NCI-H526 (cell line): Measurements from ENCODE around the gene SIX2.

ENCODE experiments used
- DNase-seq, 2 experiments: peaks; one replicate each; lab custom pipeline; 2025; lab: John Stamatoyannopoulos, UW

The SIX2 gene

DNA sequence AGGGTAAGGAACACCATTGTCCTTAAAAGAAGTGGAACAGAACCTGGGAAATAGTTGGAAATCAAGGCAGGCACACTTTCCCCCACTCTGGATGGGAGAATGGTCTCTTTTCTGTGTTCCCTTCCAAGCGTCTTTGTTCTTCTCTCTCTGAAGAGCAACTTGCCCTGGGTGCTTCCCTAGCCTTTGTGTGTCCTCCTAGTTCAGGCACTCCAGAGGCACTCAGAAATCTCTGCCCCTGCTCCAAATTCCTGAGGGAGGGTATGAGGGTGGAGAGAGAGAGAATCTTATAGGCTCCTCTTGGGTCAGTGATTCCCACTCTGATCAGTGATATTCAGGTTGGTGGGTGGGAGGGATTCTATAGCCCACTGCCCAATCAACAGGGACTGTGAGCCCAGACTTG is 8.8 kb upstream of the SIX2 start:
- DNase-seq, result no peak

DNA sequence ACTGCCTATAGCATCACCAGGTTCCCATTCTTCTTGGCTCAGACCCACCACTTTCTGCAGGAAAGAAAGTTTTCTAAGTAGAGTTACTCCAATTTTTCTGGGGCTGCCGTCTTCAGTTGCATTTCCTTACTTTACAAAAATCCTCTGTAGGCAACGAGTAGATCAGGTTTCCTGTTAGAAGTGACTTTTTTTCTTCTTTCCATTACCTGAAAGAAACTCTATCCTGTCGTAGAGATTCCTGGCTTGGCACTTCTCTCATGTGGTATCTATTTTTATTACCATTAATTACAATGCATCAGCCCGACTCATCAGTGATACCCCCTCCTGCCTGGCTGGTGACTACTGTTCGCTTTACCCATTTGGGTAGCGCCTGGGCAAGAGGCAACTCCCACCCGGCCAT is 5.6 kb upstream of the SIX2 start:
- DNase-seq, result no peak

DNA sequence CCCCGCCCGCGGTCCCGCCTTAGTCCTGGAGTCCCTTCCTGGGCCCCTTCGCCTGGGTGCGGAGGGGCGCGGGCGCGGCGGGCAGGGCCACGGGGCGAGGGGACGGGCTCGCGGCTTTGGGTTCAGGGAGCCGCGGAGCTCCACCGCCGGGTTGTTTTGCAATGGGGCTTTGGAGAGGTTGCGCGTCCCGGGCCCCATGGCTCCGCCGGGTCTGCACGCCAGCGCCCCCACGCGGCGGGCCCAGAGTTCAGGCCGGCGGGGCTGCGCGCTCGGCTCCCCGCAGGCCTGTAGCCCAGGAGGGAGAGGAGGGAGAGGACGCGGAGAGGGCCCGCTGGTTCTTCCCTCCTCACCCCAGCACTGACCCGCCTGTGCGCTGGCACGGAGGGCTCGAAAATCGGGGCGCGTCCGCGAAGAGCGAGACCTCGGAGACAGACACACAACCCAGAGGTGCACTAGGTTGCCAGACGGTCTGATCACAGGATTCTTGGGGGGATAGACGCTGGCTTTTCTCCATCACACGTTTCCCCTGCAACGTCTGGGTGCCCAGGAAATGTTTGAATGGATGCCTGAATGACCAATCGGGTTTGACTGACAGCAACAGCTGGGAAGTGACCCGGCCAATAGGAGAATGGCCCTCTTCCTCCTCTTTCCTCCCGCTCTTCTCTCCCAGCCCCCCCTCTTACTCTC is 4.9 kb upstream of the SIX2 start:
- peak; percentile 13 to 82 for DNase-seq

DNA sequence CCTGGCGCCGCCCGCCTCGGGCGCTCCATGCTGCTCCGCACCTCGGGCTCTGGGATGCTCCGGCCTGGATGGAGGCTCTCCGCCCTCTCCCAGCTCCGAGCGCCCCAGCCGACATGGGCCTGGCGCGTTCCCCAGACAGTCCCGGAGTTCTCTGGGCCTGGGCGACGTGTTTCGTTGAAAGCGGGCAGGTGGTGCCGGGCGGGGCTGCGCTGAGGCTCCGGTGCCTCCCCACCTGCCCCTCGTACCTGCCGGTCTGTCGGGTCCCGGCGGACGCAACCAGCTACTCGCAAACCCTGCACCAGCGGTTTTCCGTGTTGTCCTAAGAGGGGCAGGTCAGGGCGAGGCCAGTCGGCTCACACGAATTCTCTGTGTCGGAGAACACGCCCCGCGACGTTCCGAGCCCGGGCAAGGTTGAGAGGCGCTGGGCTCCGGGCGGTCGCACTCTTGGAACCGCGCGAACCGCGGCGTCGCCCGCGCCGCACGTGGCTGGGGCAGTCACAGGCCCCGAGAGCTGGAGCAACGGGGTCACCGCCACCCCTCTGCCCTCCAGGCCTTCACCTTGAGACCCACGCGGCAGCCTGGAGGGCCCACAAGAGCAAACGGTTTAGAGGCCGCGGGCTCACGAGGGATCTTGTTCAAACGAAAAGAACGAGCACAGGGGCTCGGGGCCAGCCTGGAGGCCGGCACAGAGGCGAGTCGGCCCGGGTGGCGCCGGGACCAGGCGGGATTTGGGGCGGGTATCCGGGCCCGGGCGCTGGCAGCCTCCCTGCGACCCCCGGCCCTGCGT is 4.2 kb upstream of the SIX2 start:
- DNase-seq, result peak in 1 of 2 experiments; percentile 49

GRCh38 chr2:45012733-45013132 is 3.5 kb upstream of the SIX2 start:
- no peak for DNase-seq

- no peak for DNase-seq
These were observed 2.7 kb upstream of the SIX2 start for GRCh38 chr2:45011621-45012602.

DNA sequence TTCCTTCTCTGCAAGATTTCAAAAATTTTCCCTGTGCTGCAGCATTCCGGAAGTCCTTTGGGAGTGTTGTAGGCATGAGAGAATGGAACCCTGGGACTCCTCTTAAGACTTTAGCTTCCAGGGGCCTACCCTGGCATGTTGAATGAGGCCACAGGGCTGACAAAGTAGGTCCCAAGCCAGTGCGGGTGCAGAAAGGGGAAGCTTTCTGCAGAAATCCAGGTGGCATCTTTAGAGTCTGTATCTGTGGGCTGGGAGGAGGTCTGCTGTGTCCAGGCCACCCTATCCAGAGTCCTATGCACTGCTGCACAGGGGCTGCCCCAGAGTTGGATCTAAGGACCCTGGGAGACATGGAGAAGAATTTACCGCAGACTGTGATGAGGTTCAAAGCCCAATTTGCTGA is 1.9 kb upstream of the SIX2 start:
- DNase-seq, result no peak

DNA sequence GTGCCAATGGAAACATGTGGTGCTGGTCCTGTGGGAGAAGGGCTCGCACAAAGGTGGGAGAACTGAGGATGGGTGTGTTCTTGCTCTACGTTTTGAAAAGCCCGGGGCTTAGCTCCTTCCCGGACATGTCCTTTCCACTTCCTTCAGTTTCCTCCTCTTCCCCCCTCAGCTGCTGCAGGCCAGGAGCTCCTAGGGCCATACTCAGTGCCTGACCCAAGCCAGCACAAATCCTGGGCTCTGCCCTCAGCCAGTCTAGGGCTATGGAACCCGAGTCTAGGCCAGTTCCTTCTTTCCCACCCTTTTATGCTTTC is 1.4 kb upstream of the SIX2 start:
- DNase-seq, result no peak

GRCh38 chr2:45009928-45010701 is 863 bp upstream of the SIX2 start:
- peak in 1 of 2 experiments; percentile 62 for DNase-seq

DNA sequence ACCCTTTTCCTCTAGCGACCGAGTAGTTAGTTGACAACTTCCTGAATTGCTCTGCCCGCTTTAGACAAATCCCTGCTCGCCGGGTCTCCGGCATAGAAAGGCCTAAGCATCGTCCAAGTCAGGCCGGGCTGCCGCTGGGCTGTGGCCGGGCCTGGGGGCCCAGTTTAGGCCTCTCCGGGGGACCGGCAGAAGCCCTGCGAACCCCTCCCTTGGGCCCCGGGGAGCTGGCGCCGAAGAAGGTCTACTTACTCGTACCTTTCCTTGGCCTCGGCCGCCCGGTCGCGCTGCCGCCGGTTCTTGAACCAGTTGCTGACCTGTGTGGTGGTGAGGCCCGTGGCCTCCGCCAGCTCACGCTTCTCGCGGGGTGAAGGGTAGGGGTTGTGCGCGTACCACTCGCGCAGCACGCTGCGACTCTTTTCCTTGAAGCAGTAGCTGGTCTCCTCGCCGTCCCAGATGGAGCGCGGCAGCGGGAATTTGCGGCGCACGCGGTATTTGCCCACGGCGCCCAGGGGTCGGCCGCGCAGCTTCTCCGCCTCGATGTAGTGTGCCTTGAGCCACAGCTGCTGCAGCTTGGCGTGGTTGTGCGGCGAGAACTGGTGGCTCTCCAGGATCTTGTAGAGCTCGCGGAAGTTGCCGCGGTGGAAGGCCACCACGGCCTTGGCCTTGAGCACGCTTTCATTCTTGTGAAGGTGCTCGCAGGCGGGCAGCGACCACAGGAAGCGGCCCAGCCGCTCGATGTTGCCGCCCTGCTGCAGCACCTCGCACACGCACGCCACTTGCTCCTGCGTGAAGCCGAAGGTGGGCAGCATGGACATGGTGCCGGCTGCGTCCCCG is 739 bp downstream of the SIX2 start:
- DNase-seq, result peak in 1 of 2 experiments; percentile 76

GRCh38 chr2:45007961-45008295 is 1.3 kb downstream of the SIX2 start:
- DNase-seq, result no peak

DNA sequence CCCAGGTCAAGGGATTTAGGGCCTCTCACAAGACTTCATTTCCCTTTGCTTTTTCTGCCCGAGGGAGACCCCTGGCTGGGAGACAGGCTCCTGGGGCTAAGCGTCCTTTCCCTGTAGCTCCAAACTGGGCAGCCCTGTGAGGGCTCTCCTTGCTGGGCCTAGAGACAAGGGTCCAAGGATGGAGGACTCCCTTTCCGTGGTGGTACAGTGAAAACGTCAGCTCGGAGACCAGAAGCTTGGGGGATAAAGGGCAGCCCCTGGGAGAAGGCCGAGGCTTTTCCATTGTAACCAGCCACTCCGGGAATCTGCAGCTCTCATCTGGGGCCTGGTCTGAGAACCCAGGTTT is 2.3 kb downstream of the SIX2 start:
- no peak for DNase-seq

GRCh38 chr2:45006041-45006941 is 3.0 kb downstream of the SIX2 start:
- no peak for DNase-seq

- DNase-seq, result no peak
These were observed 3.8 kb downstream of the SIX2 start for GRCh38 chr2:45005261-45006002.

DNA sequence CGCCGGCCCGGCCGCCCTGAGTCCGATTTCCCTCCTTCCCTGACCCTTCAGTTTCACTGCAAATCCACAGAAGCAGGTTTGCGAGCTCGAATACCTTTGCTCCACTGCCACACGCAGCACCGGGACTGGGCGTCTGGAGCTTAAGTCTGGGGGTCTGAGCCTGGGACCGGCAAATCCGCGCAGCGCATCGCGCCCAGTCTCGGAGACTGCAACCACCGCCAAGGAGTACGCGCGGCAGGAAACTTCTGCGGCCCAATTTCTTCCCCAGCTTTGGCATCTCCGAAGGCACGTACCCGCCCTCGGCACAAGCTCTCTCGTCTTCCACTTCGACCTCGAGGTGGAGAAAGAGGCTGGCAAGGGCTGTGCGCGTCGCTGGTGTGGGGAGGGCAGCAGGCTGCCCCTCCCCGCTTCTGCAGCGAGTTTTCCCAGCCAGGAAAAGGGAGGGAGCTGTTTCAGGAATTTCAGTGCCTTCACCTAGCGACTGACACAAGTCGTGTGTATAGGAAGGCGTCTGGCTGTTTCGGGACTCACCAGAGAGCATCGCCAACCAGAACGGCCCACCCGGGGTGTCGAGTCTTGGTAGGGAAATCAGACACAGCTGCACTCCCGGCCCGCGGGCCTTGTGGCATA is 4.6 kb downstream of the SIX2 start:
- DNase-seq, result no peak

DNA sequence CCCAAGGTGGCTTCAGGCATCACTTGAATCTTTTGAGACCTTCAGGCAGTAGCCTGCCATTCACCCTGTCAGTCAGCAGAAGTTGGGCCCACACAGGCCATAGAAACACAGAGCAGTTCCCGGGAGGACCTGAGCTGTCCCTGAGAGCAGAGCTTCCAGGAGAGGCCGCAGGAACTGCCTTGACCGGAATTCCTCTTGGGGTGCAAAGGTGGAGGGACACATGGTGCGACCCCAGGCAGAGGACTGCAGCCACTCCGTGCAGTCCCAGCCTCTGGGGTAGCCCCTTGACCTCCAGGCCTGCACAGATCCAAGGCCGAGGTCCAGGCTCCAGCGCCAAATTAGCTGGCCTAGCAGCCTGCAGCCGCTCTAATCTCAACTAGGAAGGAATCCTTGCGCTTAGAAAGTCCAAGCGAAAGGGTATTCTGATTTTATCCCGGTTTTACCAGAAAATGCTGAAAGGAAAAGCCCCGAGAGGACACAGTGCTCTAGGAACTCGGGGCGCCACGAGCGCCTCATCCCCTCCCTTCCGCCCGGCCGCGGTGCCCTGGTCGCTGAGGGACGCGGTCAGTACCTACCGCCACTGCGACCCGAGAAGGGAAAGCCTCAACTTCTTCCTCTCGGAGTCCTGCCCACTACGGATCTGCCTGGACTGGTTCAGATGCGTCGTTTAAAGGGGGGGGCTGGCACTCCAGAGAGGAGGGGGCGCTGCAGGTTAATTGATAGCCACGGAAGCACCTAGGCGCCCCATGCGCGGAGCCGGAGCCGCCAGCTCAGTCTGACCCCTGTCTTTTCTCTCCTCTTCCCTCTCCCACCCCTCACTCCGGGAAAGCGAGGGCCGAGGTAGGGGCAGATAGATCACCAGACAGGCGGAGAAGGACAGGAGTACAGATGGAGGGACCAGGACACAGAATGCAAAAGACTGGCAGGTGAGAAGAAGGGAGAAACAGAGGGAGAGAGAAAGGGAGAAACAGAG is 5.4 kb downstream of the SIX2 start:
- DNase-seq, result no peak

GRCh38 chr2:45002686-45003085 is 6.6 kb downstream of the SIX2 start:
- no peak for DNase-seq
